GM21423 (cell line): ENCODE data around the gene AADACL3.

Experiments
- ATAC-seq: cut with Tn5 transposase; IDR thresholded peaks from one replicate; pipeline ENCODE4 v1.9.1; 2021; ENCODE audit warnings: mild to moderate bottlenecking, moderate library complexity; ENCODE audit not compliant: unreplicated experiment

AADACL3 gene

GRCh38 chr1:12763479-12763878 is 47.6 kb downstream of the AADACL3 start:
- no peak for ATAC-seq

DNA sequence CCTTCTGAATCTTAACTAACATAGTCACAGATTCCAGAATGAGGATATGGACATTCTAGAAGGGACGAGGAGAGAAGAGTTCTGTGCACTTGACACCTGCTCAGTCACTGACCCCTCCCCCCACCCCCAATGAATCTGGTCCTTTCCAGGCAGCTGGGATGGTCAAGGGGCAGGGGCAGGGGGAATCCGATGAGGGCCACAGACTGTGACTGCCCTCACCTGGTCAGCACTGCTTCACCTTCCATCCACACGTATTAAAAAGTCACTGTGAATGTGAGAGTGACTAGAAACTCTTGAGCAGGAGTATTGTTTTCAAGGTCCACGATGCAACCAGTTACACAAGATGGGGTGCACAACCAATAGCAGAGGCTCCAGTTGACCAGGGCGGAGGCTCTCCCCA is 48.1 kb downstream of the AADACL3 start:
- ATAC-seq, result no peak

GRCh38 chr1:12769031-12769430 is 53.1 kb downstream of the AADACL3 start:
- no peak for ATAC-seq

GRCh38 chr1:12769976-12770505 is 54.1 kb downstream of the AADACL3 start:
- no peak for ATAC-seq

- no peak for ATAC-seq
Observed at GRCh38 chr1:12770620-12771019, 54.7 kb downstream of the AADACL3 start.

- ATAC-seq, result no peak
Observed at GRCh38 chr1:12771186-12771585, 55.3 kb downstream of the AADACL3 start.

GRCh38 chr1:12772520-12772919 is 56.6 kb downstream of the AADACL3 start:
- no peak for ATAC-seq

GRCh38 chr1:12773438-12773837 is 57.5 kb downstream of the AADACL3 start, which contains the start of gene PRAMEF12:
PRAMEF12 (plus strand) TSS chr1:12773738; CDS start chr1:12774868, 1,130 bp downstream.
- no peak for ATAC-seq

- no peak for ATAC-seq
Observed at GRCh38 chr1:12774801-12775345, 59.0 kb downstream of the AADACL3 start.

GRCh38 chr1:12775443-12775842 is 59.5 kb downstream of the AADACL3 start:
- ATAC-seq, result no peak

GRCh38 chr1:12776801-12777557 is 61.1 kb downstream of the AADACL3 start:
- no peak for ATAC-seq
